Heart left ventricle (tissue), 13 donors: Measurements from ENCODE around the gene TJP1.

Source experiments
- POLR2A ChIP-seq, 2 donors: fragments of 450-650 bp; IDR thresholded peaks; one replicate each; pipeline ENCODE4 v1.6.1; 2017; ENCODE audit warnings: antibody characterized with exemption in 2 of 2, mild to moderate bottlenecking in 2 of 2, moderate library complexity in 2 of 2
- TF ChIP-seq, protein P1 (sequence below), 12 donors: fragments of 200-600 bp; sonication (generic) in 4 of 12; IDR thresholded peaks; one replicate each; pipeline versions ENCODE4 v1.5.0 to v1.8.0; 2018 to 2022; ENCODE audit warnings: antibody characterized with exemption in 12 of 12, mild to moderate bottlenecking in 5 of 12
- donor health status: ischemic (EF 13 %, LVEDD 7.1; RV severe dilation, severe dysfunction).
- donor health status: DM: no; HTN: yes; CAD: no.
- donor health status: DM: no; HTN: no; CAD: no.
- donor health status: ischemic (EF 25% LVEDD 6.9; RV normal size, moderate dysfunction).
- donor health status: ischemic (EF 25% LVEDD 5.7; RV mildly dilated, moderate dysfunction).
- donor health status: ischemic (EF 35%, LVEDD 5.7; RV mildly dilated, moderate dysfunction).
- donor health status: nonischemic (EF 11% LVEDD 7.7; RV severe dilation, severe dysfunction).
- donor health status: DM: yes; HTN: yes; CAD: no.
- donor health status: PGD.
- donor health status: ischemic (EF 29% LVEDD 5.4; RV normal size, mild dysfunction).
- donor health status: nonischemic (EF 23%, LVEDD 6.1; RV moderate dilation, normal function).

DNA sequence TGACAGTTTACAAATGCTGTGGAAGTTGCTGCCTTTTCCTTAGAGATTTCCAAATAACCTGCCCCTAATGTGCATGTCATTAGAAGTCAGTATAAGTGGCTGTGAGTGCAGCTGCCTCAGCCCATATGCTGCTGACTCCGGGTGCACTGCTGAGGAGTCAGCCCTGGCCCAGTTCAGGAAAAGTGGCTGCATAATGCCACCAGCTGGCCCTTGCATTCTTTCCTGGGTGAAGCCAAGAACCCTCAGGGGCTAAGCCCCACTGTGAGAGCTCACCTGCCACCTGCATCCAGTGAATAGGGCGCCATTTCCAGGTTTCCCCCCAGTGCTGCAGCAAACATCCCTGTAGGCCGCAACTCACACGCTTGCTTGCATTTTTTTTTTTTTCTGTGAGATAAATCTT is 139.9 kb downstream of the TJP1 start:
- TF ChIP-seq, protein P1, sequence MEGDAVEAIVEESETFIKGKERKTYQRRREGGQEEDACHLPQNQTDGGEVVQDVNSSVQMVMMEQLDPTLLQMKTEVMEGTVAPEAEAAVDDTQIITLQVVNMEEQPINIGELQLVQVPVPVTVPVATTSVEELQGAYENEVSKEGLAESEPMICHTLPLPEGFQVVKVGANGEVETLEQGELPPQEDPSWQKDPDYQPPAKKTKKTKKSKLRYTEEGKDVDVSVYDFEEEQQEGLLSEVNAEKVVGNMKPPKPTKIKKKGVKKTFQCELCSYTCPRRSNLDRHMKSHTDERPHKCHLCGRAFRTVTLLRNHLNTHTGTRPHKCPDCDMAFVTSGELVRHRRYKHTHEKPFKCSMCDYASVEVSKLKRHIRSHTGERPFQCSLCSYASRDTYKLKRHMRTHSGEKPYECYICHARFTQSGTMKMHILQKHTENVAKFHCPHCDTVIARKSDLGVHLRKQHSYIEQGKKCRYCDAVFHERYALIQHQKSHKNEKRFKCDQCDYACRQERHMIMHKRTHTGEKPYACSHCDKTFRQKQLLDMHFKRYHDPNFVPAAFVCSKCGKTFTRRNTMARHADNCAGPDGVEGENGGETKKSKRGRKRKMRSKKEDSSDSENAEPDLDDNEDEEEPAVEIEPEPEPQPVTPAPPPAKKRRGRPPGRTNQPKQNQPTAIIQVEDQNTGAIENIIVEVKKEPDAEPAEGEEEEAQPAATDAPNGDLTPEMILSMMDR (IDR thresholded peaks at IDR 0.05): no peak
- no peak for TF ChIP-seq POLR2A (IDR thresholded peaks at IDR 0.05)
